ENCODE data around the gene SPRY4. TPM values are rescaled to one million over a fixed set of nuclear protein-coding genes. Genes with fewer than 3 reads are reported as not detected.

The SPRY4 gene
- total RNA-seq, 1 experiment from 2014 or later: 35.6 TPM

DNA sequence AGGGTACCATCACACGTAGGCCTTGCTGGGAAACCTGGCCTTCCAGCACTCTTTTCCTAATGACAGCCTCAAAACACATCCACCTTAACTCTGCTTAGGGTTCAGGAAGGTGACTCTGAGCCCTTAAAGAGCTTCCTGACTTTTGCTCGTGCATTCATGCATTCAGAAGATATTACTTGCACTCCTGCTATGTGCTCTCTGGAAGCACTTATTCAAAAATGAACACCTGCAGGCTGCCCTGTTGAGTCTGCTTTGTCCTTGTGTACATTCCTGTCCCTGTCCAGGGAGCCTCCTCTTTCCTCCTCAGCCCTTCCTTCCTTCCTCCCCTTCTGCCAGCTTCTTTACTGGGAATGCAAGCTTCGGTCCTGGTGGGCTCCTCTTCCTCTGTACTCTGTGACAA is 61.5 kb downstream of the SPRY4 start:
- Histone ChIP-seq H3K4me1 (ENCODE audit: control insufficient read depth, insufficient read depth, low read length) (no peaks in the 10 kb centered on the region), H3K36me3 (ENCODE audit: control insufficient read depth, insufficient read depth, low read length) (no peaks in the 10 kb centered on the region), H3K4me3 (ENCODE audit: low read depth in 2 of 2, low read length in 2 of 2) (no peak overlapping the region), H3K9me3 (ENCODE audit: control insufficient read depth, insufficient read depth, low read depth, low read length) (no peaks in the 10 kb centered on the region), H3K27ac (ENCODE audit: low read length) (no peak overlapping the region), H3K27me3 (ENCODE audit: control insufficient read depth, insufficient read depth, low read length) (no peaks in the 10 kb centered on the region)
- no peak for ATAC-seq
- in situ Hi-C loops (cut with HindIII; ENCODE audit: low pct_unique_long_range_greater_than_20kb, low sequenced_read_pairs): no loop called here
- intact Hi-C loops (cut with micrococcal nuclease; ENCODE audit: unreplicated experiment): no loop called here
- ChIA-PET POLR2A (no interaction called here), CTCF (interaction anchor here (0.6 kb wide), 1 partner anchor 111 kb away, joined by 6 read pairs; no protein-coding TSS in a partner anchor)
- no TSS peak for BruUV-seq (replicated peaks)
- DNase-seq (ENCODE audit: low read depth, low spot score): no peak
- TF ChIP-seq POLR2AphosphoS5 (IDR thresholded peaks at IDR 0.05; ENCODE audit: low read depth, low read length) (no peak), TCF7L2 (IDR thresholded peaks at IDR 0.05; ENCODE audit: low read depth, low read length) (no peak), SIN3A (IDR thresholded peaks at IDR 0.05; ENCODE audit: borderline replicate concordance, insufficient read depth, low read depth, low read length) (no peak), CTCF (IDR thresholded peaks at IDR 0.05) (no peak), REST (IDR thresholded peaks at IDR 0.05; ENCODE audit: insufficient read depth in 1 of 2, low read depth in 2 of 2, low read length in 1 of 2) (no peak)

DNA sequence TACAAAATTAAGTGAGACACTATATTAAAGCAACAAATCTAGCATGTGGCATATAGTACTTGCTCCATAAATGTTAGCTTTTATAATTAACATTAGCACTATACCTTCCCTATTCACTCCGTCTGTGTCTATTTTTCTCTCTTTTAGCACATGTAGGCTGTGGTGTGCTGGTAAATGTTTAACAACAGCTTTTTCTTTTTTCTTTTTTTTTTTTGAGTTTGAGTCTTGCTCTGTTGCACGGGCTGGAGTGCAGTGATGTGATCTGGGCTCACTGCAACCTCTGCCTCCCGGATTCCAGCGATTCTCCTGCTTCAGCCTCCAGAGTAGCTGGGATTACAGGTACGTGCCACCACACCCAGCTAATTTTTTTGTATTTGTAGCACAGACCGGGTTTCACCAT is 62.1 kb downstream of the SPRY4 start:
- Histone ChIP-seq H3K27me3 (ENCODE audit: control insufficient read depth, insufficient read depth, low read length) (no peaks in the 10 kb centered on the region), H3K9me3 (ENCODE audit: control insufficient read depth, insufficient read depth, low read depth, low read length) (no peaks in the 10 kb centered on the region), H3K4me3 (ENCODE audit: low read depth in 2 of 2, low read length in 2 of 2) (no peak overlapping the region), H3K36me3 (ENCODE audit: control insufficient read depth, insufficient read depth, low read length) (no peaks in the 10 kb centered on the region), H3K27ac (ENCODE audit: low read length) (no peak overlapping the region), H3K4me1 (ENCODE audit: control insufficient read depth, insufficient read depth, low read length) (no peaks in the 10 kb centered on the region)
- intact Hi-C loops (cut with micrococcal nuclease; ENCODE audit: unreplicated experiment): no loop called here
- TF ChIP-seq POLR2AphosphoS5 (IDR thresholded peaks at IDR 0.05; ENCODE audit: low read depth, low read length) (no peak), SIN3A (IDR thresholded peaks at IDR 0.05; ENCODE audit: borderline replicate concordance, insufficient read depth, low read depth, low read length) (no peak), TCF7L2 (IDR thresholded peaks at IDR 0.05; ENCODE audit: low read depth, low read length) (no peak), CTCF (IDR thresholded peaks at IDR 0.05) (no peak), REST (IDR thresholded peaks at IDR 0.05; ENCODE audit: insufficient read depth in 1 of 2, low read depth in 2 of 2, low read length in 1 of 2) (no peak)
- no peak for DNase-seq (ENCODE audit: low read depth, low spot score)
- BruUV-seq (replicated peaks): no TSS peak
- no peak for ATAC-seq
- POLR2A ChIA-PET: interaction anchor here (0.6 kb wide), 1 partner anchor 29 kb away, joined by 3 read pairs; no protein-coding TSS in a partner anchor
- in situ Hi-C loops (cut with HindIII; ENCODE audit: low pct_unique_long_range_greater_than_20kb, low sequenced_read_pairs): no loop called here
- CTCF ChIA-PET: interaction anchor here (0.6 kb wide), 1 partner anchor 110 kb away, joined by 6 read pairs; no protein-coding TSS in a partner anchor

Measured in Panc1 (cell line).